Hepatocyte (in vitro differentiated cells): ENCODE data around the gene PLPP6. TPM values are rescaled to one million over a fixed set of nuclear protein-coding genes. Genes with fewer than 3 reads are reported as not detected.

Experiments
- DNase-seq: peaks from one replicate; pipeline ENCODE4 v3.0.0-alpha.2; 2016; ENCODE audit warnings: low spot score
- H2AFZ ChIP-seq: fragments of 200-600 bp; sonication (generic); 2 replicates; pipeline ENCODE4 v1.6.0; 2016; ENCODE audit warnings: antibody characterized with exemption, mild to moderate bottlenecking
- H3K27ac ChIP-seq: fragments of 200-600 bp; sonication (generic); 2 replicates; pipeline ENCODE4 v1.5.1; 2016; ENCODE audit warnings: mild to moderate bottlenecking
- H3K27me3 ChIP-seq: fragments of 200-600 bp; sonication (generic); 2 replicates; pipeline ENCODE4 v1.6.1; 2016
- H3K36me3 ChIP-seq: fragments of 200-600 bp; sonication (generic); replicated peaks from 2 replicates; pipeline ENCODE4 v1.5.1; 2016; ENCODE audit warnings: low read depth; ENCODE audit not compliant: insufficient read depth
- H3K4me1 ChIP-seq: fragments of 200-600 bp; sonication (generic); 2 replicates; pipeline ENCODE4 v1.5.1; 2016; ENCODE audit warnings: mild to moderate bottlenecking, moderate library complexity; ENCODE audit not compliant: insufficient read depth
- H3K4me2 ChIP-seq: fragments of 200-600 bp; sonication (generic); 2 replicates; pipeline ENCODE4 v1.6.0; 2016
- H3K4me3 ChIP-seq: fragments of 200-600 bp; sonication (generic); 2 replicates; pipeline ENCODE4 v1.5.1; 2016; ENCODE audit warnings: mild to moderate bottlenecking
- H3K79me2 ChIP-seq: fragments of 200-600 bp; sonication (generic); 2 replicates; pipeline ENCODE4 v1.6.0; 2017; ENCODE audit warnings: mild to moderate bottlenecking
- H3K9me2 ChIP-seq: fragments of 200-600 bp; sonication (generic); replicated peaks from 2 replicates; pipeline ENCODE4 v1.6.0; 2017; ENCODE audit warnings: mild to moderate bottlenecking; ENCODE audit not compliant: insufficient read depth
- H3K9me3 ChIP-seq: fragments of 200-600 bp; sonication (generic); 2 replicates; pipeline ENCODE4 v1.5.1; 2016; ENCODE audit warnings: low read depth, mild to moderate bottlenecking
- H4K20me1 ChIP-seq: fragments of 200-600 bp; sonication (generic); 2 replicates; pipeline ENCODE4 v1.6.0; 2016; ENCODE audit warnings: mild to moderate bottlenecking; ENCODE audit not compliant: insufficient read depth, poor library complexity, severe bottlenecking
- CTCF ChIP-seq: fragments of 200-600 bp; sonication (generic); IDR thresholded peaks from 2 replicates; pipeline ENCODE4 v1.5.1; 2016; ENCODE audit warnings: antibody characterized with exemption, mild to moderate bottlenecking; ENCODE audit not compliant: poor library complexity
- EZH2 ChIP-seq: fragments of 200-600 bp; sonication (generic); IDR thresholded peaks from 2 replicates; pipeline ENCODE4 v1.6.1; 2016; ENCODE audit warnings: antibody characterized with exemption, mild to moderate bottlenecking, borderline replicate concordance
- EZH2phosphoT487 ChIP-seq: fragments of 200-600 bp; sonication (generic); IDR thresholded peaks from one replicate; pipeline ENCODE4 v1.6.1; 2018; ENCODE audit warnings: antibody characterized with exemption, mild to moderate bottlenecking, low read depth, moderate library complexity; ENCODE audit not compliant: unreplicated experiment, severe bottlenecking
- WGBS: methylation state at CpG from one replicate; pipeline ENCODE4 v1.1.6; 2016; ENCODE audit warnings: low lambda C conversion rate; ENCODE audit errors: missing lambda C conversion rate; 5-methylcytosine and 5-hydroxymethylcytosine counted together
- polyA plus RNA-seq: library from polyadenylated mRNA; unstranded; fragments of >200 nt; fragmentation: Nextera tagmentation; extraction: Ambion mirVana; gene quantifications from 2 replicates; pipeline ENCODE4 v1.2.1, GENCODE V29; 2016
- total RNA-seq: library from RNA; depleted of rRNA; stranded (reverse); fragments of >200 nt; gene quantifications from 2 replicates; pipeline ENCODE4 v1.2.3, GENCODE V29; 2014

The PLPP6 gene
- total and polyA plus RNA-seq, 2 experiments from 2014 or later: 19.6 to 32.1 TPM

GRCh38 chr9:4713849-4714248 is 51.8 kb downstream of the PLPP6 start:
- H2AFZ ChIP-seq: no peak overlapping the region
- H3K9me3 ChIP-seq: no peaks in the 10 kb centered on the region
- H4K20me1 ChIP-seq: no peaks in the 10 kb centered on the region
- H3K27ac ChIP-seq: no peak overlapping the region
- WGBS: 62% methylated on average over 7 of the region's 7 CpGs
- TF ChIP-seq EZH2: no peak
- no peak for TF ChIP-seq CTCF
- TF ChIP-seq EZH2phosphoT487: no peak
- DNase-seq: no peak
- H3K4me3 ChIP-seq: no peak overlapping the region
- no peak overlapping the region for H3K4me2 ChIP-seq
- no peaks in the 10 kb centered on the region for H3K4me1 ChIP-seq
- H3K9me2 ChIP-seq: no peaks in the 10 kb centered on the region
- H3K79me2 ChIP-seq: no peaks in the 10 kb centered on the region
- H3K36me3 ChIP-seq: no peaks in the 10 kb centered on the region
- H3K27me3 ChIP-seq: no peaks in the 10 kb centered on the region

GRCh38 chr9:4714266-4715016 is 52.3 kb downstream of the PLPP6 start:
- Histone ChIP-seq H3K36me3 (no peaks in the 10 kb centered on the region), H2AFZ (no peak overlapping the region)
- 93% methylated on average over 9 of the region's 9 CpGs for whole genome bisulfite sequencing

More at GRCh38 chr9:4714266-4715016, 52.3 kb downstream of the PLPP6 start:
- Histone ChIP-seq H3K9me2 (no peaks in the 10 kb centered on the region), H4K20me1 (no peaks in the 10 kb centered on the region), H3K4me2 (no peak overlapping the region), H3K27ac (no peak overlapping the region), H3K4me3 (no peak overlapping the region), H3K79me2 (peaks cover 3% of the 10 kb centered on the region), H3K27me3 (no peaks in the 10 kb centered on the region), H3K4me1 (no peaks in the 10 kb centered on the region), H3K9me3 (no peaks in the 10 kb centered on the region)
- no peak for DNase-seq
- TF ChIP-seq EZH2phosphoT487 (no peak), EZH2 (no peak), CTCF (no peak)

Other genes with a start within 250 kb of the PLPP6 start
- 50.7 and 52.9 TPM in 2 replicates for gene SLC1A1, start 171.8 kb upstream of the PLPP6 start, total RNA-seq
- 27.7 and 36.1 TPM in 2 replicates for gene SLC1A1, start 171.8 kb upstream of the PLPP6 start, polyA plus RNA-seq
- gene SPATA6L, start 4.2 kb downstream of the PLPP6 start, total RNA-seq: 1.0 and 2.5 TPM in 2 replicates
- 2.0 and 2.3 TPM in 2 replicates for gene SPATA6L, start 4.2 kb downstream of the PLPP6 start, polyA plus RNA-seq
- gene CDC37L1, start 17.3 kb downstream of the PLPP6 start, total RNA-seq: 25.5 and 28.6 TPM in 2 replicates
- gene CDC37L1, start 17.3 kb downstream of the PLPP6 start, polyA plus RNA-seq: 15.3 and 17.2 TPM in 2 replicates
- gene AK3, start 78.9 kb downstream of the PLPP6 start, total RNA-seq: 121 and 141 TPM in 2 replicates
- 72.6 and 102 TPM in 2 replicates for gene AK3, start 78.9 kb downstream of the PLPP6 start, polyA plus RNA-seq
- 25.6 and 38.9 TPM in 2 replicates for gene RCL1, start 130.7 kb downstream of the PLPP6 start, total RNA-seq
- 20.9 and 30.1 TPM in 2 replicates for gene RCL1, start 130.7 kb downstream of the PLPP6 start, polyA plus RNA-seq